OCI-LY3 (cell line): ENCODE data around the gene RNU1-2.
"Not testable (repeated sequence)": the region's sequence is repeated elsewhere in the genome, so short reads cannot be mapped to it uniquely, and the experiment has no call there.

Source experiments
- CTCF ChIP-seq: fragments of 200-600, 300-600 bp; sonication (generic); IDR thresholded peaks from 2 replicates; pipeline ENCODE4 v1.5.1; 2014; ENCODE audit warnings: antibody characterized with exemption, low read length, low read depth
- EZH2phosphoT487 ChIP-seq: fragments of 200-600 bp; shearing (Covaris generic); IDR thresholded peaks from 2 replicates; pipeline ENCODE4 v1.6.1; 2018; ENCODE audit warnings: antibody characterized with exemption, mixed run types, low read depth

DNA sequence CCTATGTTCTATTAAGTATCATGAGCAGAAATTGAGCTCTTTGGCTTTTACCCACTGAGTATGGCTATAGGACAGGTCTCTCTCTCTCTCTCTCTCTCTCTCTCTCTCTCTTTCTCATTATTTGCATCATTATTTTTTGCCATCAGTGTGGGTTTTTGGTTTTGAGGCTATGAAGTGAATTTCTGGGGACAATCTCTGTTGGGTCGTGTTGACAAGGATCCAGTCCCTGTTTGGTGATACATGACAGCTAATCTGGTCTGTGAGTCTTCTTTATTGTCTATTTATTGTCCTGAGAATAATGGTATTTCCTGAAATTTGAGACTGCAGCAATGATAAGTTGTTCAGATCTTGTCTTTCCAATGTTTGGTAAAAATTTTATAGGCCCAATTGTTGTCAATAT, 1.9 kb downstream of the RNU1-2 start:
- not testable (repeated sequence) for TF ChIP-seq CTCF, EZH2phosphoT487
